PFSK-1 (cell line): Measurements from ENCODE around the gene SLC9A9.

ENCODE experiments used
- FOXP2 ChIP-seq: optimal IDR thresholded peaks from 2 replicates; pipeline ENCODE3; 2011; ENCODE audit warnings: borderline replicate concordance, control low read depth, inconsistent platforms; ENCODE audit not compliant: insufficient read depth; ENCODE audit errors: extremely low read length, extremely low read depth
- POLR2AphosphoS5 ChIP-seq: IDR thresholded peaks from 2 replicates; pipeline ENCODE4 v1.6.1; 2012; ENCODE audit warnings: low read depth, mild to moderate bottlenecking, control low read depth, low read length, moderate library complexity
- REST ChIP-seq, 2 experiments: IDR thresholded peaks; 2 replicates each; pipeline versions ENCODE4 v1.6.1 to v1.8.0; 2011 to 2012; ENCODE audit warnings: low read depth in 2 of 2, low read length in 2 of 2, control low read depth in 1 of 2, inconsistent platforms in 1 of 2, mild to moderate bottlenecking in 1 of 2, moderate library complexity in 1 of 2; ENCODE audit not compliant: insufficient read depth in 1 of 2
- SIN3A ChIP-seq: IDR thresholded peaks from 2 replicates; pipeline ENCODE4 v1.6.1; 2012; ENCODE audit warnings: mild to moderate bottlenecking, low read length, moderate library complexity, borderline replicate concordance; ENCODE audit not compliant: insufficient read depth
- TAF1 ChIP-seq: IDR thresholded peaks from 2 replicates; pipeline ENCODE4 v1.6.1; 2012; ENCODE audit warnings: low read length, control low read depth, borderline replicate concordance; ENCODE audit not compliant: insufficient read depth

SLC9A9 gene

GRCh38 chr3:143298886-143299535 is 549.3 kb downstream of the SLC9A9 start:
- TF ChIP-seq POLR2AphosphoS5 (no peak), TAF1 (no peak), SIN3A (no peak), REST (IDR thresholded peaks at IDR 0.05; ENCODE audit: insufficient read depth in 1 of 2, low read depth in 2 of 2, low read length in 2 of 2) (no peak), FOXP2 (no peak)

GRCh38 chr3:143298380-143298779 is 549.9 kb downstream of the SLC9A9 start:
- TF ChIP-seq POLR2AphosphoS5 = no peak
- TF ChIP-seq FOXP2 = no peak
- no peak for TF ChIP-seq REST (IDR thresholded peaks at IDR 0.05; ENCODE audit: insufficient read depth in 1 of 2, low read depth in 2 of 2, low read length in 2 of 2)
- TF ChIP-seq SIN3A = no peak
- no peak for TF ChIP-seq TAF1

GRCh38 chr3:143295201-143296080 is 552.8 kb downstream of the SLC9A9 start:
- TF ChIP-seq TAF1 = no peak
- TF ChIP-seq FOXP2 = no peak
- no peak for TF ChIP-seq SIN3A
- no peak for TF ChIP-seq POLR2AphosphoS5
- no peak for TF ChIP-seq REST (IDR thresholded peaks at IDR 0.05; ENCODE audit: insufficient read depth in 1 of 2, low read depth in 2 of 2, low read length in 2 of 2)

GRCh38 chr3:143294188-143294587 is 554.1 kb downstream of the SLC9A9 start:
- TF ChIP-seq TAF1 (no peak), REST (IDR thresholded peaks at IDR 0.05; ENCODE audit: insufficient read depth in 1 of 2, low read depth in 2 of 2, low read length in 2 of 2) (no peak), SIN3A (no peak), POLR2AphosphoS5 (no peak), FOXP2 (no peak)
